Lower lobe of right lung (tissue), 2 donors: ENCODE data around the gene MRPS22. TPM values are rescaled to one million over a fixed set of nuclear protein-coding genes. Genes with fewer than 3 reads are reported as not detected.

Source experiments
- ATAC-seq, 2 donors: fragments of 200-7000 bp; cut with Tn5 transposase; one replicate each; pipeline ENCODE4 v1.9.1; 2020 to 2022; ENCODE audit warnings: mild to moderate bottlenecking in 2 of 2, moderate library complexity in 2 of 2
- DNase-seq: peaks from one replicate; pipeline ENCODE4 v3.0.0-alpha.2; 2020
- H3K27ac ChIP-seq: fragments of 200-600 bp; one replicate; pipeline ENCODE4 v1.8.0; 2022
- H3K27me3 ChIP-seq: fragments of 200-600 bp; one replicate; pipeline ENCODE4 v1.8.0; 2022; ENCODE audit warnings: low read depth
- H3K36me3 ChIP-seq: fragments of 200-600 bp; one replicate; pipeline ENCODE4 v1.8.0; 2022; ENCODE audit warnings: mild to moderate bottlenecking
- H3K4me1 ChIP-seq: fragments of 200-600 bp; one replicate; pipeline ENCODE4 v1.8.0; 2022
- H3K4me3 ChIP-seq: fragments of 200-600 bp; one replicate; pipeline ENCODE4 v1.8.0; 2022; ENCODE audit warnings: mild to moderate bottlenecking
- H3K9me3 ChIP-seq: fragments of 200-600 bp; one replicate; pipeline ENCODE4 v1.8.0; 2022
- intact Hi-C: fragments of 100-400 bp; cut with DNase I; formaldehyde crosslinking; loops from one replicate; pipeline ENCODE4 v1.11.0; 2022
- total RNA-seq: library from RNA; stranded (reverse); fragmentation: NEBNext Ultra II Directional; extraction: Animal tissue kit (Norgen Biotek cat#: 25700); gene quantifications from one replicate; pipeline ENCODE4 v1.2.1, GENCODE V29; 2021
- TF ChIP-seq, protein P1 (sequence below): fragments of 200-600 bp; IDR thresholded peaks from one replicate; pipeline ENCODE4 v1.8.0; 2022; ENCODE audit warnings: antibody characterized with exemption, mild to moderate bottlenecking
- donor health status: DM: no; HTN: yes; CAD: no; lungs with severe emphysema.

MRPS22 gene
- total RNA-seq, 1 donor from 2014 or later: 35.6 TPM

DNA sequence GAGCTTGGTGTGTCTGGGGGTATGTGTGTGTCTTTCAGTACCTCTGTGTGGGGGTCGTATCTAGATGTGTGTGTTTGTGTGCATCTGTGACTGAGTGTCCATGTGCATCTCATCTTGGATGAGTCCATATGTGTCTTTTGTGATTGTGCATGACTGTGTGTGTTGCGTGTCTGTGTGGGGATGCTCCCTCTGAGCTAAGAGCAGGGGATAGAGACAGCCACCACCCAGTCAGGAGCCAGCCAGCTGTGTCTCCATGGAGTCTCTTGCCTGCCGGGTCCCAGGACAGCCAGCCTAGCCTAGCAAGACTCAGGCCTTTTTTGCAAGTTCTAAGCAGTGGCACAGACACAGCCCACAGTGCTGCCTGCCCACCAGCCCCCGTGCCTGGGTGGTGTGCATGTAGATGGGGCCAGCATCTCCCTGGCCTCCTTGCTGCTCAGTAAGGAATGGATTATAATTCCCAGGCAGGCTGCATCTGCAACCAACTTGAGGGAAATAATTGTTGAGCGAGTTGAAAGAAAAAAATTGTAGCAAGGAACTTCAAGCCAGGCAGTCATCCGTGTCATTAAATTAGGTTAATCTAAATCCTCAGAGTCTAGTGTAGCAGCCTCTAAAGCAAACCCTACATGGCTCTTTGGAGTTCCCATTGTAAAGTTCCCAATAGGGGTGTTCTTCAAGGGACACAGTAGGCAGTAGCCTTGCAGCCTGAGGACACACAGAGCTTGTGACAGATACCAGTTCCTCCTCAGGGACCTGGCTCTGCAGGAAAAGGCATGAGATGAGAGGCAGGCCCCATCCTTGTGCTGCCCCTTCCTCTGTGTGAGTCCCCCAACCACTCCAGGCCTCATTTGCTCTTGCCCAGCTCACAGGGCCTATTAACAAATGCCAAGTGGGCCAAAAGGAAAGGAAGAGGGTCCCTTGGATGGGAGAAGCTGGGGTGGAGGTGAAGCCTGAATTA lies 35.9 kb upstream of the MRPS22 start:
- TF ChIP-seq, protein P1, sequence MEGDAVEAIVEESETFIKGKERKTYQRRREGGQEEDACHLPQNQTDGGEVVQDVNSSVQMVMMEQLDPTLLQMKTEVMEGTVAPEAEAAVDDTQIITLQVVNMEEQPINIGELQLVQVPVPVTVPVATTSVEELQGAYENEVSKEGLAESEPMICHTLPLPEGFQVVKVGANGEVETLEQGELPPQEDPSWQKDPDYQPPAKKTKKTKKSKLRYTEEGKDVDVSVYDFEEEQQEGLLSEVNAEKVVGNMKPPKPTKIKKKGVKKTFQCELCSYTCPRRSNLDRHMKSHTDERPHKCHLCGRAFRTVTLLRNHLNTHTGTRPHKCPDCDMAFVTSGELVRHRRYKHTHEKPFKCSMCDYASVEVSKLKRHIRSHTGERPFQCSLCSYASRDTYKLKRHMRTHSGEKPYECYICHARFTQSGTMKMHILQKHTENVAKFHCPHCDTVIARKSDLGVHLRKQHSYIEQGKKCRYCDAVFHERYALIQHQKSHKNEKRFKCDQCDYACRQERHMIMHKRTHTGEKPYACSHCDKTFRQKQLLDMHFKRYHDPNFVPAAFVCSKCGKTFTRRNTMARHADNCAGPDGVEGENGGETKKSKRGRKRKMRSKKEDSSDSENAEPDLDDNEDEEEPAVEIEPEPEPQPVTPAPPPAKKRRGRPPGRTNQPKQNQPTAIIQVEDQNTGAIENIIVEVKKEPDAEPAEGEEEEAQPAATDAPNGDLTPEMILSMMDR: no peak
- no peak for DNase-seq
- ATAC-seq: no peak

DNA sequence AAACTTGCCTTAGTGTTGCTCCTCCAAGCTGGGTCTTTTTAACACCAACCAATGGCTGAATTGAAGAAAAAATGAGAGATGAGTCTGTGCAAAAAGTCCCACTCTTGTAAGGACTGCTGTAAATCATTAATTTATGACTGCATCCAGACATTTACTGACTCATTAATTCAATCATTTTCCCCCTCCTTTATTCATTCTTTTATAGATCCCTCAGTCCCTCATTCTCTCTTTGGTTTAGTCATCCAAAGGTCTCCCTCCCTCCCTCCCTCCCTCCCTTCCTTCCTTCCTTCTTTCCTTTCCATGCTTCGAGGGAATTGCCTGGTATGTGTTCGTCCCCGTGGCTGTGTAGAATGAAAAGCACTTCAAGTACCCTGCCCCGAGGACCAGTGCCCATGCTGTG lies 35.3 kb upstream of the MRPS22 start:
- H3K4me1 ChIP-seq: no peaks in the 10 kb centered on the region
- TF ChIP-seq, protein P1: no peak
- intact Hi-C loops: no loop called here
- H3K36me3 ChIP-seq: no peaks in the 10 kb centered on the region
- no peaks in the 10 kb centered on the region for H3K27me3 ChIP-seq
- no peak for DNase-seq
- no peak overlapping the region for H3K4me3 ChIP-seq
- no peak for ATAC-seq
- H3K27ac ChIP-seq: no peak overlapping the region
- no peaks in the 10 kb centered on the region for H3K9me3 ChIP-seq

More for the DNA sequence above, 35.9 kb upstream of the MRPS22 start:
- no peaks in the 10 kb centered on the region for H3K9me3 ChIP-seq
- no peak overlapping the region for H3K4me3 ChIP-seq
- intact Hi-C loops: no loop called here
- H3K4me1 ChIP-seq: no peaks in the 10 kb centered on the region
- no peak overlapping the region for H3K27ac ChIP-seq
- H3K36me3 ChIP-seq: no peaks in the 10 kb centered on the region
- no peaks in the 10 kb centered on the region for H3K27me3 ChIP-seq

DNA sequence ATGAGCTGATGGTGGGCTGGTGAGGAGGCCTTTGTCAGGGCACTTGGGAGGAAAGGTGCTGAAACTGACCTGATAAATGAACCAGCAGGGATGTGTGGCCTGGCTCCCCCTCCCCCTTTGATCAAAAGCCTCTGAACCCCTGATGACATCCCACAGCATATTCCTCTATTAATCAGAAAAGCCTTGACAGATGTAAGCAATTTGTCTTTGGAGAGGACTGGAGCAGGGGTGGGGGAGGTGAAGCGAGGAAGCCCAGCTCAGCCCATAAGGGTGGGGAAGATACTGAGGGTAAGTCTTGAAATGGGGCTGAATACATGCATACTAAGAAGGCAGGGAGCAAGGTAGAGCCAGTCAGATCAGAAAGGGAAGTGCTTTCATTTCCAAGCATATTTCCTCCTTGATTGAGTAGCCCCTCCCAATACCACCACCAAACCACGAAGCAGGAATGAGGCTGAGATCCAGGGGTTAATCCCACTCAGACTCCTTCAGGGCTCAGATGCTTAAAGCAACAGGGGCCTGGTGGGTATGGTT lies 34.7 kb upstream of the MRPS22 start:
- Histone ChIP-seq H3K27me3 (no peaks in the 10 kb centered on the region), H3K4me1 (no peaks in the 10 kb centered on the region), H3K9me3 (no peaks in the 10 kb centered on the region), H3K27ac (no peak overlapping the region), H3K4me3 (no peak overlapping the region), H3K36me3 (no peaks in the 10 kb centered on the region)
- no peak for DNase-seq
- intact Hi-C loops: no loop called here
- no peak for ATAC-seq
- TF ChIP-seq, protein P1: no peak

DNA sequence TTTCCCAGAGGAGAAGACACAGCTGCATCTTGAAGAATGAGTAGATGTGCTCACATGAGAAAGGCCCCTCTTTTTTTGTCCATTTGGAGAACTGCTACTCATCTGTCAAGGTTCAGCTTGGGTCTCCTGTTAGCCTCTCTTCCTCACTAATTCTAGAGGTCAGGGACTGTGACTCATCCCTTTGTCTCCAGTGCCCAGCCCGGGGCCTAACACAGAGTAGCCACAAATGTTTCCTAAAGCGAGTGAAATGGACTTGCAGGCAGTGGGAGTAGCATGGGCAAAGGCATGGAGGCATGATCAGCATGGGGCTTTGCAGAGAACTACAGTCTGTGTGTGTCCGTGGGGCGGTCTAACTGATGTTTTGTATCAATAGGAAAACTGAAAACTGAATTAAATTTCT lies 33.9 kb upstream of the MRPS22 start:
- no peaks in the 10 kb centered on the region for H3K27me3 ChIP-seq
- no peak for DNase-seq
- H3K9me3 ChIP-seq: no peaks in the 10 kb centered on the region
- no peak overlapping the region for H3K4me3 ChIP-seq
- H3K4me1 ChIP-seq: no peaks in the 10 kb centered on the region
- no peak overlapping the region for H3K27ac ChIP-seq
- ATAC-seq: no peak
- intact Hi-C loops: no loop called here
- no peaks in the 10 kb centered on the region for H3K36me3 ChIP-seq
- TF ChIP-seq, protein P1: no peak

DNA sequence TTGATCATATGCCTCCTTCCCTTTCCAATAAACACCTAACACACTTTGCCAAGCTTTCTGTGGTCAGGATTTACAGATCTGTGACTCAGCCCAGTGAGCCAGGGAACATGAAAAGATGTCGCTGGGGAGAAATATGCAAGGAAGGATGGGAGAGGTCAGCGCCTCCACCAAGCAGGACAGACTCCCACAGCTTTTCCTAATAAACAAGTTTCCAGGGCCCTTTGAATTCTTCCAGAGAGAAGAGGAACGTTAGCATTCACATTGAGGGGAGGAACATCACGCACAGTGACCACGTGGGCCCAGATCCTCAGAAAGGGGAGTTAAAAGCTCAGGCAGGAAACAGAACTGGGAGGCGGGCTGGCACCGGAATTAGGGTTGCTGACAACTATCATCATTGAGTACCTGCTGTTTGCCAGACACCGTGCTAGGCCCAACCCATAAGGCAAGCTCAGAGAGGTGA lies 33.3 kb upstream of the MRPS22 start:
- intact Hi-C loops: no loop called here
- Histone ChIP-seq H3K27ac (no peak overlapping the region), H3K4me1 (no peaks in the 10 kb centered on the region), H3K9me3 (no peaks in the 10 kb centered on the region), H3K27me3 (no peaks in the 10 kb centered on the region), H3K4me3 (no peak overlapping the region), H3K36me3 (no peaks in the 10 kb centered on the region)
- DNase-seq: no peak
- no peak for ATAC-seq
- TF ChIP-seq, protein P1: no peak
